HT1080 (cell line): Measurements from ENCODE around the gene TSR2. TPM values are rescaled to one million over a fixed set of nuclear protein-coding genes. Genes with fewer than 3 reads are reported as not detected.
"Not testable (repeated sequence)": the region's sequence is repeated elsewhere in the genome, so short reads cannot be mapped to it uniquely, and the experiment has no call there.

Source experiments
- DNase-seq: peaks from one replicate; pipeline ENCODE4 v3.0.0-alpha.2; 2015; ENCODE audit warnings: low read depth
- total RNA-seq: library from RNA; depleted of rRNA; stranded (reverse); fragments of >200 nt; shearing (Covaris generic); gene quantifications from 2 replicates; pipeline ENCODE4 v1.2.3, GENCODE V29; 2014; rRNA removed

The TSR2 gene
- total RNA-seq, 1 experiment from 2014 or later = 29.3 TPM

GRCh38 chrX:54470054-54470760, 30.0 kb downstream of the TSR2 start:
- DNase-seq = no peak

GRCh38 chrX:54473993-54474859, 34.0 kb downstream of the TSR2 start:
- peak; percentile 83 for DNase-seq

- DNase-seq = no peak
Observed at GRCh38 chrX:54479136-54480111, 39.2 kb downstream of the TSR2 start.

GRCh38 chrX:54482839-54483593, 42.8 kb downstream of the TSR2 start:
- no peak for DNase-seq

GRCh38 chrX:54483946-54484345, 43.7 kb downstream of the TSR2 start:
- DNase-seq = no peak

GRCh38 chrX:54484666-54485065, 44.5 kb downstream of the TSR2 start:
- no peak for DNase-seq

- not testable (repeated sequence) for DNase-seq
Observed at GRCh38 chrX:54489819-54490218, 49.6 kb downstream of the TSR2 start.

- peak; percentile 64 for DNase-seq
Observed at GRCh38 chrX:54492340-54492739, 52.1 kb downstream of the TSR2 start.

GRCh38 chrX:54494166-54494988, 54.2 kb downstream of the TSR2 start:
- no peak for DNase-seq

Other genes with a start within 250 kb of the TSR2 start
- under 0.01 and 0.02 TPM in 2 replicates for gene WNK3, start 82.4 kb upstream of the TSR2 start, total RNA-seq
- gene FGD1, start 55.8 kb downstream of the TSR2 start, total RNA-seq = 4.9 and 7.5 TPM in 2 replicates
- gene GNL3L, start 89.8 kb downstream of the TSR2 start, total RNA-seq = 52.9 and 60.3 TPM in 2 replicates